ENCODE measurements around the gene FOXN3. TPM values are rescaled to one million over a fixed set of nuclear protein-coding genes. Genes with fewer than 3 reads are reported as not detected.

The FOXN3 gene
- total and polyA plus RNA-seq, 2 donors (not counting 1 experiment from before 2014, with no cell fraction given), result 27.9 to 33.3 TPM

- no peaks in the 10 kb centered on the region for H3K9me3 ChIP-seq (ENCODE audit: control insufficient read depth, insufficient read depth, low read depth, low read length)
- TF ChIP-seq CTCF (conservative IDR thresholded peaks at IDR 0.05 in 1 of 2, IDR thresholded peaks at IDR 0.05 in 1 of 2; ENCODE audit: low read depth in 1 of 2, low read length in 2 of 2), result no peak
- no peak for TF ChIP-seq EZH2 (IDR thresholded peaks at IDR 0.05; ENCODE audit: low read length, missing control alignments)
- H3K4me3 ChIP-seq (replicated peaks in 1 of 4; ENCODE audit: control extremely low read depth in 1 of 4, insufficient read depth in 1 of 4, low read depth in 3 of 4, low read length in 4 of 4), result no peak overlapping the region
- no peak overlapping the region for H3K4me2 ChIP-seq (ENCODE audit: extremely low read depth, insufficient read depth, low read length)
- no peak for DNase-seq (ENCODE audit: low read depth in 2 of 2)
- no peak overlapping the region for H3K9ac ChIP-seq (ENCODE audit: insufficient read depth, low read length)
- H3K36me3 ChIP-seq (ENCODE audit: control insufficient read depth, insufficient read depth, low read length), result no peaks in the 10 kb centered on the region
- no peaks in the 10 kb centered on the region for H4K20me1 ChIP-seq (ENCODE audit: control insufficient read depth, extremely low read depth, insufficient read depth, low read length)
- no peaks in the 10 kb centered on the region for H3K79me2 ChIP-seq (ENCODE audit: control insufficient read depth, insufficient read depth, low read length)
- H3K4me1 ChIP-seq (ENCODE audit: control insufficient read depth, extremely low read depth, insufficient read depth, low read length), result no peaks in the 10 kb centered on the region
- H2AFZ ChIP-seq (ENCODE audit: low read length), result no peak overlapping the region
- peaks cover 3% of the 10 kb centered on the region for H3K27me3 ChIP-seq (ENCODE audit: control insufficient read depth, insufficient read depth, low read length)
- no peak overlapping the region for H3K27ac ChIP-seq (ENCODE audit: insufficient read depth, low read length)
Observed at GRCh38 chr14:89125216-89125615, 291.8 kb downstream of the FOXN3 start.

GRCh38 chr14:89123851-89124250 lies 293.2 kb downstream of the FOXN3 start:
- no peak overlapping the region for H3K9ac ChIP-seq (ENCODE audit: insufficient read depth, low read length)
- no peak overlapping the region for H2AFZ ChIP-seq (ENCODE audit: low read length)
- peaks cover 3% of the 10 kb centered on the region for H3K27me3 ChIP-seq (ENCODE audit: control insufficient read depth, insufficient read depth, low read length)
- H3K79me2 ChIP-seq (ENCODE audit: control insufficient read depth, insufficient read depth, low read length), result no peaks in the 10 kb centered on the region
- DNase-seq (ENCODE audit: low read depth in 2 of 2), result no peak
- no peaks in the 10 kb centered on the region for H4K20me1 ChIP-seq (ENCODE audit: control insufficient read depth, extremely low read depth, insufficient read depth, low read length)
- TF ChIP-seq EZH2 (IDR thresholded peaks at IDR 0.05; ENCODE audit: low read length, missing control alignments) (no peak), CTCF (conservative IDR thresholded peaks at IDR 0.05 in 1 of 2, IDR thresholded peaks at IDR 0.05 in 1 of 2; ENCODE audit: low read depth in 1 of 2, low read length in 2 of 2) (no peak)
- no peaks in the 10 kb centered on the region for H3K36me3 ChIP-seq (ENCODE audit: control insufficient read depth, insufficient read depth, low read length)
- no peak overlapping the region for H3K4me2 ChIP-seq (ENCODE audit: extremely low read depth, insufficient read depth, low read length)
- H3K4me3 ChIP-seq (replicated peaks in 1 of 4; ENCODE audit: control extremely low read depth in 1 of 4, insufficient read depth in 1 of 4, low read depth in 3 of 4, low read length in 4 of 4), result no peak overlapping the region
- H3K9me3 ChIP-seq (ENCODE audit: control insufficient read depth, insufficient read depth, low read depth, low read length), result no peaks in the 10 kb centered on the region
- H3K27ac ChIP-seq (ENCODE audit: insufficient read depth, low read length), result no peak overlapping the region
- no peaks in the 10 kb centered on the region for H3K4me1 ChIP-seq (ENCODE audit: control insufficient read depth, extremely low read depth, insufficient read depth, low read length)

GRCh38 chr14:89123215-89123614 lies 293.8 kb downstream of the FOXN3 start:
- H3K4me2 ChIP-seq (ENCODE audit: extremely low read depth, insufficient read depth, low read length), result no peak overlapping the region
- no peaks in the 10 kb centered on the region for H3K36me3 ChIP-seq (ENCODE audit: control insufficient read depth, insufficient read depth, low read length)
- TF ChIP-seq CTCF (conservative IDR thresholded peaks at IDR 0.05 in 1 of 2, IDR thresholded peaks at IDR 0.05 in 1 of 2; ENCODE audit: low read depth in 1 of 2, low read length in 2 of 2), result no peak
- no peak for TF ChIP-seq EZH2 (IDR thresholded peaks at IDR 0.05; ENCODE audit: low read length, missing control alignments)
- no peak overlapping the region for H3K27ac ChIP-seq (ENCODE audit: insufficient read depth, low read length)
- no peak for DNase-seq (ENCODE audit: low read depth in 2 of 2)
- no peak overlapping the region for H3K9ac ChIP-seq (ENCODE audit: insufficient read depth, low read length)
- no peaks in the 10 kb centered on the region for H3K4me1 ChIP-seq (ENCODE audit: control insufficient read depth, extremely low read depth, insufficient read depth, low read length)
- no peaks in the 10 kb centered on the region for H3K79me2 ChIP-seq (ENCODE audit: control insufficient read depth, insufficient read depth, low read length)
- H3K27me3 ChIP-seq (ENCODE audit: control insufficient read depth, insufficient read depth, low read length), result peaks cover 3% of the 10 kb centered on the region
- no peaks in the 10 kb centered on the region for H4K20me1 ChIP-seq (ENCODE audit: control insufficient read depth, extremely low read depth, insufficient read depth, low read length)
- H3K9me3 ChIP-seq (ENCODE audit: control insufficient read depth, insufficient read depth, low read depth, low read length), result no peaks in the 10 kb centered on the region
- no peak overlapping the region for H3K4me3 ChIP-seq (replicated peaks in 1 of 4; ENCODE audit: control extremely low read depth in 1 of 4, insufficient read depth in 1 of 4, low read depth in 3 of 4, low read length in 4 of 4)
- H2AFZ ChIP-seq (ENCODE audit: low read length), result no peak overlapping the region
